HepG2 (cell line): ENCODE measurements around the gene DPEP3. TPM values are rescaled to one million over a fixed set of nuclear protein-coding genes. Genes with fewer than 3 reads are reported as not detected.
A peak's percentile ranks its signal among the peaks of the same experiment; 100 is the strongest.

Experiments
- BCL6 ChIP-seq: IDR thresholded peaks from 2 replicates; pipeline ENCODE4 v1.6.1; 2016; ENCODE audit warnings: missing genetic modification reagents, missing compliant biosample characterization
- BHLHE40 ChIP-seq: IDR thresholded peaks from 2 replicates; pipeline ENCODE4 v1.6.1; 2011; ENCODE audit warnings: low read length, improper control_type of control experiment
- CHD4 ChIP-seq: fragments of 200-600 bp; sonication (generic); IDR thresholded peaks from 2 replicates; pipeline ENCODE4 v1.7.0; 2017; ENCODE audit warnings: mild to moderate bottlenecking, low read length, borderline replicate concordance
- KMT2A ChIP-seq: sonication (generic); formaldehyde crosslinking; IDR thresholded peaks from 2 replicates; pipeline ENCODE4 v1.4.0; 2020; ENCODE audit warnings: missing genetic modification reagents
- NONO ChIP-seq, 2 experiments: fragments of 450-650 bp in 1 of 2; sonication (generic) in 1 of 2; formaldehyde crosslinking in 1 of 2; IDR thresholded peaks in 1 of 2; conservative IDR thresholded peaks in 1 of 2; 2 replicates each; pipeline versions ENCODE4 v1.6.1 to v1.8.0; 2017 to 2022; ENCODE audit warnings: mild to moderate bottlenecking in 1 of 2, missing genetic modification reagents in 1 of 2, moderate library complexity in 1 of 2
- RBM39 ChIP-seq: fragments of 200-400 bp; formaldehyde crosslinking; IDR thresholded peaks from one replicate; pipeline ENCODE4 v1.6.1; 2018; ENCODE audit warnings: antibody characterized with exemption, mild to moderate bottlenecking, low read depth, low read length; ENCODE audit not compliant: poor library complexity, severe bottlenecking
- ZNF282 ChIP-seq: fragments of 450-650 bp; IDR thresholded peaks from 2 replicates; pipeline ENCODE4 v1.6.1; 2018; ENCODE audit not compliant: partially characterized antibody
- ZNF331 ChIP-seq: sonication (generic); formaldehyde crosslinking; IDR thresholded peaks from 2 replicates; pipeline ENCODE4 v1.4.0; 2020; ENCODE audit warnings: missing genetic modification reagents
- ZNF335 ChIP-seq: sonication (generic); formaldehyde crosslinking; IDR thresholded peaks from 2 replicates; pipeline ENCODE4 v1.4.0; 2020; ENCODE audit warnings: missing genetic modification reagents
- ZNF430 ChIP-seq: sonication (generic); formaldehyde crosslinking; IDR thresholded peaks from 2 replicates; pipeline ENCODE4 v1.9.0; 2021; ENCODE audit warnings: mild to moderate bottlenecking, missing genetic modification reagents
- ZNF703 ChIP-seq: sonication (generic); formaldehyde crosslinking; IDR thresholded peaks from 2 replicates; pipeline ENCODE4 v1.5.1; 2020; ENCODE audit warnings: missing genetic modification reagents, mild to moderate bottlenecking, moderate library complexity, borderline replicate concordance
- ZNF883 ChIP-seq: sonication (generic); formaldehyde crosslinking; IDR thresholded peaks from 2 replicates; pipeline ENCODE4 v1.5.1; 2020; ENCODE audit warnings: mild to moderate bottlenecking, missing genetic modification reagents; ENCODE audit errors: not compliant biosample characterization
- polyA plus RNA-seq, 8 experiments: library from polyadenylated mRNA; depleted of rRNA in 3 of 8; stranded (reverse) in 7 of 8; unstranded in 1 of 8; fragments of >200 nt; fragmentation: Illumina TruSeq in 4 of 8; extraction: Trizol in 4 of 8; gene quantifications; 2 replicates each; pipeline versions ENCODE4 v1.2.1 to v1.2.3, GENCODE V29; 2011 to 2016; ENCODE audit warnings: low read depth in 4 of 8, missing spikeins in 1 of 8, mixed read lengths in 1 of 8; ENCODE audit not compliant: insufficient read depth in 1 of 8
- total RNA-seq, 5 experiments: library from RNA; depleted of rRNA; stranded (reverse); fragments of >200 nt; fragmentation: Illumina TruSeq; extraction: Trizol; gene quantifications; 2 replicates each; pipeline ENCODE4 v1.2.3, GENCODE V29; 2016; ENCODE audit warnings: low read depth in 1 of 5
- TF ChIP-seq, protein P1 (sequence below): sonication (generic); formaldehyde crosslinking; conservative IDR thresholded peaks from 2 replicates; pipeline ENCODE4 v1.8.0; 2022; ENCODE audit warnings: mild to moderate bottlenecking, moderate library complexity, missing genetic modification reagents
- TF ChIP-seq, protein P2 (sequence below): IDR thresholded peaks from 2 replicates; pipeline ENCODE4 v1.6.1; 2016; ENCODE audit warnings: low read depth, borderline replicate concordance
- TF ChIP-seq, protein P3 (sequence below): sonication (generic); formaldehyde crosslinking; IDR thresholded peaks from 2 replicates; pipeline ENCODE4 v1.9.0; 2021; ENCODE audit warnings: missing genetic modification reagents, mild to moderate bottlenecking, borderline replicate concordance
- TF ChIP-seq, protein P4 (sequence below): sonication (generic); formaldehyde crosslinking; IDR thresholded peaks from 2 replicates; pipeline ENCODE4 v1.8.1; 2022; ENCODE audit warnings: mild to moderate bottlenecking, missing genetic modification reagents
- TF ChIP-seq, protein P5 (sequence below): IDR thresholded peaks from 2 replicates; pipeline ENCODE4 v1.6.1; 2016; ENCODE audit warnings: low read depth, control low read depth
- TF ChIP-seq, protein P6 (sequence below): sonication (generic); formaldehyde crosslinking; IDR thresholded peaks from 2 replicates; pipeline ENCODE4 v1.8.0; 2022; ENCODE audit warnings: missing genetic modification reagents, low read depth, mild to moderate bottlenecking, borderline replicate concordance

Gene DPEP3
- total and polyA plus RNA-seq, 2 of the 13 experiments (the other 11 are each of a cell fraction or from before 2014, with no cell fraction given), result not detected

DNA sequence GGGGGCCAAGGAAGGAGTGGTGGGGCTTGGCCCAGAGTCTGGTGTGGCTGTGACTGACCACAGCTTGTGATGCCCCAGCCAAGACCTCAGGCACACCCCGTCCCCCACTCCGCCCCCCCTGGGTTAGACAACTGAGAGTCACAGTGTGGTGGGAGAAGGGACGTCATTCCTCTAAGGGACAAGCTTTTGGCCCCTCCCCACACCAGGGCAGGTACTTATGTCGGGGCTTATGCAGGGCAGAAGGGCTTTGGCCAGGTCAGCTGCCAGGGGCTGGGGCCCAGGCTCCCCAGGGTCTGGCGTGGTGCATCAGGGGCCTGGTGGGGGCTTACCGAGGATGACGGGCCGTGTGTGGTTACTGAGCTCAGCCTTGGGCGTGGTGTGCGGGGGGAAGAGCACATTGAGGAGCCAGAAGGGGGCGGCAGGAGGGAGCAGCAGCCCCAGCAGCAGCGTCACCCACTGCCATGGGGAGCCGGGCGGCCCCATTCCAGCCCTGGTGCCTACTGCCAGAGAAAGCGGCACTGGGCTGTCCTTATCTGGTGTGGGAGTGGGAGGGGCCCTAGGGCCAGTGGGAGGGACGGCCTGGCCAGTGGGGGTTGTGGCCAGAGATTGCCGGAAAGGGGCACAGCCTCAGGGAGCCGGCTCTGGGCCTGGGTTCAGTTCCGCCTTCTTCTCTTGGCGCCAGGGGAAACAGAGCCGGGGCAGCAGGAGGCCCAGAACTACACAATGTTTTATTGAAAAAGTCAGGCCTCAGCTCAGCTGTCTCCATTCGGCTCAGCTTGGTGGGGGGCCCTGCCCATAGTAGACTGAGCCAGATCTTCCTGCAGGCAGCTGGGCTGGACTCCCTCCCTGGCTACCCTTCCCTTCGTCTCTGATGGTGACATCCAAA lies 36.4 kb downstream of the DPEP3 start, which contains the start of gene LCAT (continued):
- TF ChIP-seq, protein P1, sequence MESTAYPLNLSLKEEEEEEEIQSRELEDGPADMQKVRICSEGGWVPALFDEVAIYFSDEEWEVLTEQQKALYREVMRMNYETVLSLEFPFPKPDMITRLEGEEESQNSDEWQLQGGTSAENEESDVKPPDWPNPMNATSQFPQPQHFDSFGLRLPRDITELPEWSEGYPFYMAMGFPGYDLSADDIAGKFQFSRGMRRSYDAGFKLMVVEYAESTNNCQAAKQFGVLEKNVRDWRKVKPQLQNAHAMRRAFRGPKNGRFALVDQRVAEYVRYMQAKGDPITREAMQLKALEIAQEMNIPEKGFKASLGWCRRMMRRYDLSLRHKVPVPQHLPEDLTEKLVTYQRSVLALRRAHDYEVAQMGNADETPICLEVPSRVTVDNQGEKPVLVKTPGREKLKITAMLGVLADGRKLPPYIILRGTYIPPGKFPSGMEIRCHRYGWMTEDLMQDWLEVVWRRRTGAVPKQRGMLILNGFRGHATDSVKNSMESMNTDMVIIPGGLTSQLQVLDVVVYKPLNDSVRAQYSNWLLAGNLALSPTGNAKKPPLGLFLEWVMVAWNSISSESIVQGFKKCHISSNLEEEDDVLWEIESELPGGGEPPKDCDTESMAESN (CRISPR knock-in tag), result peak; percentile 71; the same call in 1 of the 2 replicates
- TF ChIP-seq CHD4 (0 out of 2 replicates have a peak, but pooled peaks have one; percentile 58), ZNF335 (CRISPR knock-in tag) (no peak), RBM39 (peak; percentile 94), ZNF703 (CRISPR knock-in tag) (no peak; the same call in 1 of the 2 replicates), ZNF430 (peak; percentile 71; the same call in 1 of the 2 replicates), KMT2A (CRISPR knock-in tag) (no peak; the same call in 1 of the 2 replicates), BCL6 (CRISPR knock-in tag) (peak; percentile 15; the same call in 1 of the 2 replicates), ZNF883 (CRISPR knock-in tag) (peak; percentile 71), NONO (IDR thresholded peaks at IDR 0.05) (no peak), NONO (CRISPR knock-in tag; conservative IDR thresholded peaks at IDR 0.05) (0 out of 2 replicates have a peak, but pooled peaks have one; percentile 15), ZNF331 (CRISPR knock-in tag) (peak; percentile 79; the same call in 1 of the 2 replicates), ZNF282 (no peak), BHLHE40 (no peak)
- TF ChIP-seq, protein P2, sequence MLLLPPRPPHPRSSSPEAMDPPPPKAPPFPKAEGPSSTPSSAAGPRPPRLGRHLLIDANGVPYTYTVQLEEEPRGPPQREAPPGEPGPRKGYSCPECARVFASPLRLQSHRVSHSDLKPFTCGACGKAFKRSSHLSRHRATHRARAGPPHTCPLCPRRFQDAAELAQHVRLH (CRISPR knock-in tag), result peak; percentile 41; the same call in 1 of the 2 replicates
- TF ChIP-seq, protein P3, sequence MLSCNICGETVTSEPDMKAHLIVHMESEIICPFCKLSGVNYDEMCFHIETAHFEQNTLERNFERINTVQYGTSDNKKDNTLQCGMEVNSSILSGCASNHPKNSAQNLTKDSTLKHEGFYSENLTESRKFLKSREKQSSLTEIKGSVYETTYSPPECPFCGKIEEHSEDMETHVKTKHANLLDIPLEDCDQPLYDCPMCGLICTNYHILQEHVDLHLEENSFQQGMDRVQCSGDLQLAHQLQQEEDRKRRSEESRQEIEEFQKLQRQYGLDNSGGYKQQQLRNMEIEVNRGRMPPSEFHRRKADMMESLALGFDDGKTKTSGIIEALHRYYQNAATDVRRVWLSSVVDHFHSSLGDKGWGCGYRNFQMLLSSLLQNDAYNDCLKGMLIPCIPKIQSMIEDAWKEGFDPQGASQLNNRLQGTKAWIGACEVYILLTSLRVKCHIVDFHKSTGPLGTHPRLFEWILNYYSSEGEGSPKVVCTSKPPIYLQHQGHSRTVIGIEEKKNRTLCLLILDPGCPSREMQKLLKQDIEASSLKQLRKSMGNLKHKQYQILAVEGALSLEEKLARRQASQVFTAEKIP, result no peak
- TF ChIP-seq, protein P4, sequence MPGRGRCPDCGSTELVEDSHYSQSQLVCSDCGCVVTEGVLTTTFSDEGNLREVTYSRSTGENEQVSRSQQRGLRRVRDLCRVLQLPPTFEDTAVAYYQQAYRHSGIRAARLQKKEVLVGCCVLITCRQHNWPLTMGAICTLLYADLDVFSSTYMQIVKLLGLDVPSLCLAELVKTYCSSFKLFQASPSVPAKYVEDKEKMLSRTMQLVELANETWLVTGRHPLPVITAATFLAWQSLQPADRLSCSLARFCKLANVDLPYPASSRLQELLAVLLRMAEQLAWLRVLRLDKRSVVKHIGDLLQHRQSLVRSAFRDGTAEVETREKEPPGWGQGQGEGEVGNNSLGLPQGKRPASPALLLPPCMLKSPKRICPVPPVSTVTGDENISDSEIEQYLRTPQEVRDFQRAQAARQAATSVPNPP (CRISPR knock-in tag), result peak; percentile 74
- TF ChIP-seq, protein P5, sequence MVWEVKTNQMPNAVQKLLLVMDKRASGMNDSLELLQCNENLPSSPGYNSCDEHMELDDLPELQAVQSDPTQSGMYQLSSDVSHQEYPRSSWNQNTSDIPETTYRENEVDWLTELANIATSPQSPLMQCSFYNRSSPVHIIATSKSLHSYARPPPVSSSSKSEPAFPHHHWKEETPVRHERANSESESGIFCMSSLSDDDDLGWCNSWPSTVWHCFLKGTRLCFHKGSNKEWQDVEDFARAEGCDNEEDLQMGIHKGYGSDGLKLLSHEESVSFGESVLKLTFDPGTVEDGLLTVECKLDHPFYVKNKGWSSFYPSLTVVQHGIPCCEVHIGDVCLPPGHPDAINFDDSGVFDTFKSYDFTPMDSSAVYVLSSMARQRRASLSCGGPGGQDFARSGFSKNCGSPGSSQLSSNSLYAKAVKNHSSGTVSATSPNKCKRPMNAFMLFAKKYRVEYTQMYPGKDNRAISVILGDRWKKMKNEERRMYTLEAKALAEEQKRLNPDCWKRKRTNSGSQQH (CRISPR knock-in tag), result 0 out of 2 replicates have a peak, but pooled peaks have one; percentile 75
- TF ChIP-seq, protein P6, sequence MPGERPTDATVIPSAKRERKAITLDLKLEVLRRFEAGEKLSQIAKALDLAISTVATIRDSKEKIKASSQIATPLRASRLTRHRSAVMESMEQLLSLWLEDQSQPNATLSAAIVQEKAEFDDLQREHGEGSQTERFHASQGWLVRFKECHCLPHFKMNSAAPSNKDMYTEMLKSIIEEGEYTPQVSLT (CRISPR knock-in tag), result no peak
